BJ (cell line): Measurements from ENCODE around the gene CDON. TPM values are rescaled to one million over a fixed set of nuclear protein-coding genes. Genes with fewer than 3 reads are reported as not detected.

ENCODE experiments used
- CTCF ChIA-PET: fragments of 350-600 bp; formaldehyde crosslinking; extraction: SDS; loops from one replicate; lab custom pipeline; 2021; ENCODE audit warnings: antibody characterized with exemption, inconsistent platforms; lab: Yijun Ruan, JAX
- POLR2A ChIA-PET: fragments of 300-600 bp; sonication (Branson Sonifier 250); formaldehyde crosslinking; extraction: SDS; loops from one replicate; lab custom pipeline; 2021; ENCODE audit warnings: antibody characterized with exemption; lab: Charles Lee
- DNase-seq: peaks from one replicate; pipeline ENCODE4 v3.0.0-alpha.2; 2011; ENCODE audit warnings: low read depth
- H3K27me3 ChIP-seq: 2 replicates; pipeline ENCODE4 v1.6.0; 2011; ENCODE audit warnings: low read length; ENCODE audit not compliant: control insufficient read depth, insufficient read depth
- H3K36me3 ChIP-seq: 2 replicates; pipeline ENCODE4 v1.5.1; 2011; ENCODE audit warnings: low read length; ENCODE audit not compliant: control insufficient read depth, insufficient read depth
- H3K4me3 ChIP-seq: 2 replicates; pipeline ENCODE4 v1.5.1; 2011; ENCODE audit warnings: low read depth, mild to moderate bottlenecking, control low read depth, low read length
- CTCF ChIP-seq: IDR thresholded peaks from 2 replicates; pipeline ENCODE4 v1.5.1; 2011; ENCODE audit warnings: low read depth, mild to moderate bottlenecking, control low read depth, inconsistent platforms, low read length, moderate library complexity; ENCODE audit not compliant: insufficient read depth
- polyA plus RNA-seq: library from polyadenylated mRNA; depleted of rRNA; stranded (reverse); fragments of >200 nt; gene quantifications from 2 replicates; pipeline ENCODE4 v1.2.3, GENCODE V29; 2011

The CDON gene
- polyA plus RNA-seq, 1 experiment: 1.5 TPM

DNA sequence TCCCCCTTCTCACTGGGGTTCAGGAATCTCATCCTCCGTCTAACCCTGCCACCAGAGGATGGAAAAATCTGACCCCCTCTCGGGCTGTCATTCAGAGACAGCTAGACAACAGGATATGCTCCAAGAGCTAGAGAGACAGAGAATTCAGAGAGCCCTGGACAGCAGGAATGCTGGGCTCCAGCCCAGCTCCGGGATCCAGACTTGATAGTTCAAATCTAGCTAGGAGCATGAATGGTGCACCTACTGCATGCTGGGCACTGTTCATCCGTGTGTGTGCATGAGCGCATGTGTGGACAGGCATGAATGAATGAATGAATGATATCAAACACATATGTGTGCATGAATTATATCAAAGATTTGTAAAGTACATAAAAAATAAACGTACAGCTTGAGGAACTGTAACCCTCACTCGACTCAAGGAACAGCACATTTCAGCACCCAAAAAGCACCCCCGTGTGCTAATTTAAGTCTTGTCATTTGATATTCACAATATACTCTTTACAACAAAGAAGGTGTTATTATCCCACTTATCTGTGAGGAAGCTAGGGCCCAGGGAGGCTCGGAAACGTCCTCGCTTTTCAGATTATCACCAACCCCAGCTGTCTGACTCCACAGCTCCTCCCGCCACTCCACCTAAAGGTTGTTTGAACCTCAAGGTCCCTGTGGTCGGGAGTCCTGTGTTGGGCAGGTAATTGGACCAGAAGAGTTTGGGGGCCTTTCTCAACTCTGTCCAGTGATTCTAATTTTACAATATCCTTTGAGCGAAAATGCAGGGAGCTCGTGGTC lies 117.5 kb downstream of the CDON start:
- POLR2A ChIA-PET: no interaction called here
- no peaks in the 10 kb centered on the region for H3K36me3 ChIP-seq
- DNase-seq: no peak
- no peak overlapping the region for H3K4me3 ChIP-seq
- CTCF ChIA-PET: interaction anchor here (0.6 to 1.7 kb wide), 5 partner anchors 13 to 286 kb away, joined by 3 to 7 read pairs (median 4); no protein-coding TSS in a partner anchor
- TF ChIP-seq CTCF: no peak
- peaks cover 1% of the 10 kb centered on the region for H3K27me3 ChIP-seq

DNA sequence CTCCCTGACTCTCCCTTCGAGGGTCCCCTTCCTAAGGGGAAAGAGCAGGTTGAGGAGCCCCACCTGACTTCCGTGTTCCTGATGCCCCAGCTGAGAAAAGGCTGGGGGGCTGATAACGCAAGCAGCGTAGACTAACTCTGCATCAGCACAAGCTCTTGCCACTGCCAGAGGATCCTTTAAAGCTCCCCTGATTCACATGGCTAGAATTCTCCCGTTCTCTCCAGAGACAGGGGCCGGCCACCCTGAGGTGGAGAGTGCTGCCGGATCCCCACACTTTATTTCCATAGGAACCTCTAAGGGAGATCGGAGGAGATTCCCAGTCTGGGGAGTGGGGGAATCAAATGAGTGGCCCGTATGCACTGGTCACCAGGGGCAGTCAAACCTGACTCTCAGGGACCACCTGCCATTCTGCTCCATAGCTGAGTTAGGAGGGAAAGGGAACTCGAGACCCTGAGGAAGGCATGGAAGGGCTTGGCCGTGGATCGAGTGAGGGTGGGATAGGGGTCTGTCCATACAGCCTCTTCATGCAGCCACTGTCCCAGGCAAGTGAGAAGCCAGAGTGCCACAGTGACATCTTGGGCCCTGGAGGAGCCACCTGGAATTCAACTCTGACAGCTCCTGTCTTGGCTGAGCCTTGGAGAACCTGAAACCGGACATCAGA lies 118.2 kb downstream of the CDON start:
- no peak overlapping the region for H3K4me3 ChIP-seq
- ChIA-PET CTCF (interaction anchor here (0.5 to 4.7 kb wide), 10 partner anchors 12 to 357 kb away, joined by 3 to 40 read pairs (median 4); no protein-coding TSS in a partner anchor), POLR2A (no interaction called here)
- TF ChIP-seq CTCF: no peak
- H3K36me3 ChIP-seq: no peaks in the 10 kb centered on the region
- peaks cover 1% of the 10 kb centered on the region for H3K27me3 ChIP-seq
- no peak for DNase-seq

GRCh38 chr11:125943661-125944349 lies 118.9 kb downstream of the CDON start:
- POLR2A ChIA-PET: no interaction called here
- Histone ChIP-seq H3K4me3 (no peak overlapping the region), H3K36me3 (no peaks in the 10 kb centered on the region), H3K27me3 (peaks cover 1% of the 10 kb centered on the region)
- CTCF ChIA-PET: interaction anchor here (0.6 to 4.7 kb wide), 15 partner anchors 13 to 353 kb away, joined by 3 to 40 read pairs (median 3); no protein-coding TSS in a partner anchor
- no peak for DNase-seq
- TF ChIP-seq CTCF: no peak

DNA sequence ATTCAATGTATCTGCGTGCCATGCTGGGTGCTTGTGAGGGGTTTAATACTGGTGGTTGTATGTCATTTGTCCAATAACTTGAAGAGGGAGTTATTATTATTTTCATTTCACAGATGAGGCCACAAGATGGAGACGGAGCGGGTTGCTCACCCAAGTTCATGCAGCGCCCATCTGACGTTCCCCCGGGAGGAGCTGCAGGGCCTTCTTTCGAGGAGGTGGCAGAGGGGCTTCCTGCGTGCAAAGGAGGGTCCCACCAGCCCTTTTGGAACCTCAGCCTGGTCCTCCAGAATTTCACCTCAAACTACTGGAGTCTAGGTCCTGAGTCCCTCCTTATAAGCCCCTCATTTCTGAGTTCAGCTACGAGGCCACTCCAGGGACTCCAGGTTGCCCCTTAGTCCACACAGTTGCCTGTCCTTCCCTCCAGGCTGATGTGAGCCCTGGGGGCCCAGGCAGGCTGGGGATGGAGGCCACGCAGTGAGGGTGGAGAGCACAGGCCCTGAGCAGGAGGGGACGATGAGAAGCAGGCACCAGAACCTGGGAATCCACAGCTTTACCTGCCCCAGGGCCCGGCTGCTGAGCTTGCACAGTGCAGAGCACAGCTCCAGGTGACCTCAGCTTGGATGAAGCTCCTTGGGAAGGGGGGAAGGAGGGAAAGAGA lies 119.8 kb downstream of the CDON start:
- DNase-seq: no peak
- Histone ChIP-seq H3K27me3 (peaks cover 1% of the 10 kb centered on the region), H3K4me3 (no peak overlapping the region), H3K36me3 (no peaks in the 10 kb centered on the region)
- CTCF ChIA-PET: interaction anchor here (0.6 to 4.7 kb wide), 19 partner anchors 11 to 288 kb away, joined by 3 to 40 read pairs (median 3); partner anchors contain the start of gene CDON
- TF ChIP-seq CTCF: no peak
- POLR2A ChIA-PET: no interaction called here
